Activated naive CD4-positive, alpha-beta T cell (primary cell): ENCODE results near the gene RNF181.
"Not testable (repeated sequence)": the region's sequence is repeated elsewhere in the genome, so short reads cannot be mapped to it uniquely, and the experiment has no call there.

Experiments
- DNase-seq, 4 experiments: peaks; one replicate each; lab custom pipeline; 2025; lab: John Stamatoyannopoulos, UW

RNF181 gene

GRCh38 chr2:85614757-85615156, 19.2 kb downstream of the RNF181 start:
- DNase-seq, result not testable (repeated sequence)

GRCh38 chr2:85615413-85615728, 19.8 kb downstream of the RNF181 start:
- DNase-seq, result no peak

GRCh38 chr2:85617723-85618122, 22.2 kb downstream of the RNF181 start:
- DNase-seq, result not testable (repeated sequence)

- DNase-seq, result no peak
Measured at GRCh38 chr2:85619617-85620016, 24.1 kb downstream of the RNF181 start.

GRCh38 chr2:85621338-85621737, 25.8 kb downstream of the RNF181 start:
- no peak for DNase-seq

GRCh38 chr2:85623991-85624390, 28.4 kb downstream of the RNF181 start:
- no peak for DNase-seq

- no peak for DNase-seq
Measured at GRCh38 chr2:85628658-85629057, 33.1 kb downstream of the RNF181 start.

GRCh38 chr2:85631316-85631715, 35.8 kb downstream of the RNF181 start:
- DNase-seq, result no peak

GRCh38 chr2:85635011-85635410, 39.5 kb downstream of the RNF181 start:
- no peak for DNase-seq

- no peak for DNase-seq
Measured at GRCh38 chr2:85635636-85636035, 40.1 kb downstream of the RNF181 start.

- DNase-seq, result no peak
Measured at GRCh38 chr2:85642725-85643124, 47.2 kb downstream of the RNF181 start.

GRCh38 chr2:85644909-85645308, 49.4 kb downstream of the RNF181 start:
- no peak for DNase-seq

- DNase-seq, result no peak
Measured at GRCh38 chr2:85646166-85646565, 50.6 kb downstream of the RNF181 start.
